Transverse colon (tissue), 3 donors: ENCODE data around the gene ALPG.

Source experiments
- CTCF ChIP-seq, 5 experiments: fragments of 200-600 bp in 3 of 5; fragments of 450-650 bp in 2 of 5; sonication (generic) in 3 of 5; IDR thresholded peaks; 1 replicate in 2 of 5; 2 replicates in 3 of 5; pipeline ENCODE4 v1.5.1; 2016 to 2017; ENCODE audit warnings: antibody characterized with exemption in 5 of 5, inconsistent platforms in 3 of 5, mild to moderate bottlenecking in 2 of 5, moderate library complexity in 1 of 5
- EP300 ChIP-seq: sonication (generic); formaldehyde crosslinking; IDR thresholded peaks from one replicate; pipeline ENCODE4 v1.6.1; 2017; ENCODE audit warnings: antibody characterized with exemption, low read depth
- POLR2A ChIP-seq: fragments of 450-650 bp; IDR thresholded peaks from one replicate; pipeline ENCODE4 v1.6.1; 2016; ENCODE audit warnings: antibody characterized with exemption, mild to moderate bottlenecking, moderate library complexity

- TF ChIP-seq POLR2A (no peak), EP300 (no peak), CTCF (IDR thresholded peaks at IDR 0.05) (no peak)
Observed at GRCh38 chr2:232398293-232399034, 8.2 kb upstream of the ALPG start.
